HG02623 (cell line): ENCODE results near the gene ATP6V1A.

Experiments used
- ATAC-seq: cut with Tn5 transposase; IDR thresholded peaks from one replicate; pipeline ENCODE4 v1.9.1; 2021; ENCODE audit warnings: moderate library complexity; ENCODE audit not compliant: unreplicated experiment

Gene ATP6V1A

DNA sequence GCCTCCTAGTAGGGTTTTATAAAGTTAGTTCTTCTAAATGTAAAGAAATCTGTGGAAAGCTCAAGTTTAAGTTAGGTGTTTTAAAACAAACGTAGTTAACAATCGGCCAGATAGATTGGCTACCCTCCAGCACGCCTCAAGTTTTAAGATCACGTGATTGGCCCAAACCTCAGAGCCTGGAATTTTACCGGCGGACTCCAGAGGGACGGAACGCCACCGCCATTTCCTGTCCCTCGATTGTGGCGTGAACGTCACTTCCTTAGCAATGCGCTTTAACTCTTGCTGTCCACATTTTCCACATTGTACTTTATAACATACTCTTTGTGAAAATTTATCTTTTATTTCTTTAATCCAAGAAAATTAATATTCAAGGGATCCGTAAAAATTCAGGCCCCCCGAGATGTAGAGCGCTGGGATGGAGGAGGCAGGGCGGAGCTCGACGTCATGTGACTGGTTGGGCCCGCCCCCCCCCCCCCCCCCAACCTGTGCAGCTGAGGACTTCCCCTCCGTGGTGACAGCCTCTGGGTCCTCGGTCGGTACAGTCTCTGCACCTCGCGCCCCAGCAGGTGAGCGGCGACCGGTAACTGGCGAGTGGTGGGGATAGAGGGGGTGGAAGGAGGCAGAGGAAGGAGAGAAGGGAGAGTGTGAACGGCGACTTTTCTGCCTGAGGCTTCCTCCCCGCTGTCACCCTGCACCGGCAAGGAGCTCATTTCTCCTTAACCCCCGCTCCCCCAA lies at the start of gene ATP6V1A:
Gene ATP6V1A, plus strand, starts transcription at position 488 of the 735 bp plus-strand sequence. CDS start 31,719 bp downstream, outside the sequence.
- peak; percentile 32 for ATAC-seq

DNA sequence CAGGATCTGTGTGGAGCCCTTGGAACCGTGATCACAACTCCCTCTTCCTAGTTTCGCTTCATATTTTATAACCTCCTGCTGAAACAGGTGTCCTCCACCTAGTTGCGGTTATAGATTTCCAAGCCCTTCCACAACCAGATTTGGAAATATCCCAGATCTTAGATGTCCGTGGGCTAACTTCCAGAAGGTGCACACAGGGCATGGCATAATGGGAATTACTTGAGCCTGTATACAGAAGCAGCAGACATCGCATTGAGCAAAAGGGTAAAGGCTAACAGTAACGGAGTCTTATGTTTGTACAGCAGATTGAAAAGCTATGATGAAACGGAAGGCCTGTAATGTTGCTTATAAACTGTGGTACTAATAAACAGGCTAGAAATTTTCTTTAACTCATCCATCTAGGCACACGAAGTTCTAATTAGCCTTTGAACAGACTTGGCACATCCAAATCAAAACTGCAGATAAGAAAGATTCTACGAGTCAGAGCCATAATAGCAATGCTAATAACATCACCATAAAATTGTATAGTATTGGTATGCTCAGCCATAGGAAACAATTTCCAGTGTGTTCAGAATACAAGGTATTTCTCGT lies 49.2 kb upstream of the ATP6V1A start:
- ATAC-seq, result no peak

DNA sequence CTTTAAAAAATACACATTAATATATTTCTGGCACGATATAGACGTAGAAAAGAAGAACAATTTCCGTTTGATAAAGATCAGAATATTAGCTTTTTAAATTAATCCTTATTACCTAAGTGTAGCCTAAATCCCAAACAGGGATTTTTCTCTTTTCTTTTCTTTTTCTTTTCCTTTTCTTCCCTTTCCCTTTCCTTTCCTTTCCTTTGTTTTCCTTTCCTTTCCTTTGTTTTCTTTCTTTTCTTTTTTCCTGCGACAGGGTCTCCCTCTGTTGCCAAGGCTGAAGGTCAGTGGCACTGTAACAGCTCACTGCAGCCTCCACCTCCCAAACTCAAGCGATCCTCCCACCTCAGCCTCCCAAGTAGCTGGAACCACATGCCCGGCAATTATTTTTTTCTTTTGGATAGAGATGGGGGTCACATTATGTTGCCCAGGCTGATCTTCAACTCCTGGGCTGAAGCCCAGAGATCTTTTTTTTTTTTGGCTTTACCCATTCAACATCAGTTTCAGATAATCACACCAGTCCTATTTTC lies 48.6 kb upstream of the ATP6V1A start:
- ATAC-seq, result no peak

DNA sequence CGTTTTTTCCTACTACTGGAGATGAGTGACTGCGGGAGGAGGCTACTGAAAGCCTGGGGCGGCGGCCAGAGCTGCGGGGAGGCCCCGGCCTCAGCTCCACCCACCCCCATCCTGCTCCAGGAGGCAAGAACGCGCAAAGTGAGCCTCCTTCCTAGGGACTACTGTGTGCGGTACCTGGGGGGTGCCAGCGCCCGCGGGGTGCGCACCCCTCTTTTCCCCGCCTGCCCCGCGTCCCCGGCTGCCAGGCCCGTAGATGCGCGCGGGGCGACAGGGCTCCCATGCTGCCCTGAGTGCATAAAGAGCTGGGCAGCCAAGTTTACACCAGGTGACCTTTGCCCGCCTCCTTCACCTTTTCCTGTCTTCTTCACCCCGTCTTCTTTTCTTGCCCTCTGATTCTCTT lies 47.9 kb upstream of the ATP6V1A start:
- no peak for ATAC-seq

DNA sequence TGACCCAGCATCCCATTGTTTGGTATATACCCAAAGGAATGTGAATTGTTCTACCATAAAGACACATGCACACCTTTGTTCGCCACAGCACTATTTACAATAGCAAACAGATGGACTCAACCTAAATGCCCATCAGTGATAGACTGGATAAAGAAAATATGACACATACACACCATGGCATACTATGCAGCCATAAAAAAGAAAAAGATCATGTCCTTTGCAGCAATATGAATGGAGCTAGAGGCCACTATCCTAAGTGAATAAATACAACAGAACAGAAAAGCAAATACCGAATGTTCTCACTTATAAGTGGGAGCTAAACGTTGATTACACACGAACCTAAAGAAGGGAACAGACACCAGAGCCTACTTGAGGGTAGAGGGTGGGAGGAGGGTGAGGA lies 39.0 kb upstream of the ATP6V1A start:
- no peak for ATAC-seq

DNA sequence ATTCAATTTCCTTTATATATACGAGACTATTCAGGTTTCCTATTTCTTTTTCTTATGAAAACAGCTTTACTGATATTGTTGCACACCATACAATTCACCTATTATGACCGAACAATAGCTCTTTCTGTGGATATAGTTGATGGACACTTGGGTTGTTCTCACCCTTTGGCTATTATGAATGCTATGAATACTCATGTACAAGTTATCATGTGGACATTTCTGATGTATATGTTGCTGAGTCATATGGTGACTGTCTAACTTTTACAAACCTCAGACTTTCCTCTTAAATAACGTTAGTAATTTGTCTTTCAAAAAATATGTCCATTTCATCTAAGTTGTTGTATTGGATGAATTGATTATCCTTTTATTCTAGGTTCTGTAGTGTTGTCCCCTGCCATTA lies 34.7 kb upstream of the ATP6V1A start:
- no peak for ATAC-seq

DNA sequence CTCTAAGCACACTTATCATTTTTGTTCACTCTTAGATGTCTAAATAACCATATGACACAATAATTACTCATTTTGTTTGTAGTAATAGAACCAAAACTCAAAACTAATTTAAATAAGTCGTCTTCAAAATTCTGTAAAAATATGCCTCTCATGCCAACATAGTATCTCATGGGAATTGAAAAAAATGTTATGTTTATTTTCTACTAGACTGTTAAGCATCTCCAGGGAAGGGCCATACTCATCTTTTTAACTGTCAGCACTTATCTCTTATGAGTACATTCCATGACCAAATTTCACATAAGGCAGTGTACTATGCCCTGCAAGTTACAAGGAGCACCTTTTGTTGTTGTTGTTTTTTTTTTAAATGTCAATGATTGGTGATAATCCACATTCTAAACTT lies 32.1 kb upstream of the ATP6V1A start:
- ATAC-seq, result no peak

DNA sequence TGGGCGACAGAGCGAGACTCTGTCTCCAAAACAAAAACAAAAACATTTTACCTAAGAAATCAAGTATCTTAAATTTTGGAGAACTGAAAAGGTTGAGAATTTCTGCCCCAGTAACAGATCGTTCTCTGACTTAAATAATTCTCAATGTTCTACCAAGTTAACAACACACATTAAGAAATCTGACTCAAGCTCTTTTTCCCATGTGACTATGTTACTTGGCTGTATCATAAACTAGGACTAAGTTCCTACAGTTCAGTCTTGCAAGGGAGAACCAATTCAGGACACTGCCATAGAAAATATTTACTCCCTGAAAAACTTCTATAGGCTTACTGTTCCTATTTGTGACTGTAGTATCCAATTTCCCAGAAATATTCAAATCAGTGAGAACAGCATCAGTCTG lies 29.5 kb upstream of the ATP6V1A start:
- ATAC-seq, result no peak

DNA sequence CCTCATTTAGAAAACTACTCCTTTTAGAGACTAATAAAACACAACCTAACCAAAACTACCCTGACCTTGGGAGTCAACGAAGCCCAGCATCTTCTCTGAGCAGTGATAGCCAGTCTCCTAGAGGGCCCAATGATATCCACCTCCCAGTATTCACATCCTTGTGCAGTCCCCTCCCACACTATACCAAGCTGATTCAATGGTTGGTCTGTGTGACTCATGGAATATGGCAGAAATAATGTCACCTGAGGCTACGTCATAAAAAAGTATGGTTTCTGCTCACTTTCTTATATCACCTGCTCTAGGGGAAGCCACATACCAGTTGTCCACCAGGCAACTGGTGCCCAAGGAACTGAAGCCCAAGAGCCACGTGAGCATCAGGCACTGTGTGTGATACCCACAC lies 29.0 kb upstream of the ATP6V1A start:
- no peak for ATAC-seq

DNA sequence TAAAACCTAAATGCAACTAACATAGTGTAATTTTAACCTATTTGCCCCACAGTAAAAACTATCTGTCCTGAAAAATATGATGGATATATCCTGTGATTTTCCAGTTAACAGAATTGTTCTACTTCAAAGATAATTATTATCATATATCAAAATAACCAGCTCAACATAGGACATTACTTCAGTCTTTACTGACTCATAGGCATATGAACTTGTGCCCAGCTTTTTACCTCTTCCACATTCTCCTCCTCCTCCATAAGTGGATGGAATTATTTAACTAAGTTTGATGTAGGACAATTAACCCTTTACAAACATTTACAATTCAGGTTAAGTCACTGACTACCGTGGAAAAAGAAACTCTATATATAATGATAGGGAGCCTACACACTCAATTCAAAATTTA lies 27.5 kb upstream of the ATP6V1A start:
- no peak for ATAC-seq

DNA sequence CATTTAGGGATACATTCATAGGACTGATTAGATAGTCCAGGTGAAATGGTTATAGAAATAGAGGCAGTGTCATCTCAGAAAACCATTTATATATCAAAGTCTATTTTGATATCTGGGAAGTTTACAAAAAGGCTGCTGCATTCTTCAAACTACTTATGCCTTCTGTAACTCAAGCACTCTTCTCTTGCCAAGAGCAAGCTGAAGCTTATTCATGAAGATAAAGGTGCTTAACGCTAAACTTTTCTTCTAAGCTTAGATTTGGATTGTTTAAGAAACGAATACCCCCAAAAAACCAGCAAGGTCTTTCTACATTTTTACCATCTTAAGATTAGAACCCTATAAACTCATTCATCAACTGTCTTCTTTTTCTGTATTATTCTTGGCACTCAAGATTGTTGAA lies 27.1 kb upstream of the ATP6V1A start:
- no peak for ATAC-seq

DNA sequence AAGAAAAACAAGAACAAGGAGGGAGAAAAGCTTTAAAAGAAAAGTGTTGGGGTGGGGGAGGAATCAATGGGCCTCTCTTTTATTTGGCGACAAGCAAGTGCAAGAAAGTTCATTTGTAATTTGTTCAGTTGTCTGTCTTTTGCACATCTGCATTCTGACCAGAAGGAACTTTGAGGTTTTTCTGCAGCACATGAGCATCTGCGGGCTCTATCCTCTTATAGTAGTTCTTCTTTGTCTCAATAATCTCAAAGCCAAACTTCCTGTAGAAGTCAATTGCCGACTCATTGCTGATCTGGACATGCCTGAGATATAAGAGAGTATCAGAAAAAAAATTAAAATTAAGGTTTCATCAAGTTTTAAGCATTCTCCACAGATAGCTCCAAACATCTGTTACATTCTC lies 25.2 kb upstream of the ATP6V1A start:
- no peak for ATAC-seq

DNA sequence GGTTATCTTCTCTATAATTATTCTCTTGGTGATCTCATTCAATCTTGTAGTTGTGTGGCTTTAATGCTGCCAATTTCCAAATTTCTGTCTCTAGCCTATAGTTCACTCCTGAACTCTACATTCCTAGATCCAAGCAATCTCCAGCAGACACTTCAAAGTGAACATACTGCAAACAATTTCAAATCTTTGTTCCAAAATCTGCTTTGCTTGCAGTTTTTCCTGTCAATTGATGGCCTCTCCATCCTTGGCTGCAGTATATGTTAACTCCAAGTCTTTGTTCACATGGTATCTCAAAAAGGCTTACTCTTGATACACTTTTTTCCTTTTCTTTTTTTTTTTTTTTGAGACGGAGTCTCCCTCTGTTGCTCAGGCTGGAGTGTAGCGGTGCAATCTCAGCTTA lies 18.2 kb upstream of the ATP6V1A start:
- no peak for ATAC-seq

DNA sequence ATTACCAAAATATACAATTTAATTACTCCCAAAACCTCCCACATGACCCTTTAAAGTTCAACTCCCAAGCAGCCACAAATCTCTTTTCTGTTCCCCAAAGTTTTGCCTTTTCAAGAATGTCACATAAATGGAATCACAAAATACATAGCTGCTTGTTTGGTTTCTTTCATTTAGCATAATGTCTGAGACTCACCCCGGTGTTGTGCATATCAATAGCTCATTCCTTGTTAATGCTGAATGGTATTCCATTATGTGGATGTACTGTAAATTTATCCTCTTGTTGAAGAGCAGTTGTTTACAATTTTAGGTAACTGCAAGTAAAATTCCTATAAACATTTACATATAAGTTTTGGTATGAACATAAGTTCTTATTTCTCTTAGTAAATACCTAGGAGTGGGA lies 16.3 kb upstream of the ATP6V1A start:
- no peak for ATAC-seq

DNA sequence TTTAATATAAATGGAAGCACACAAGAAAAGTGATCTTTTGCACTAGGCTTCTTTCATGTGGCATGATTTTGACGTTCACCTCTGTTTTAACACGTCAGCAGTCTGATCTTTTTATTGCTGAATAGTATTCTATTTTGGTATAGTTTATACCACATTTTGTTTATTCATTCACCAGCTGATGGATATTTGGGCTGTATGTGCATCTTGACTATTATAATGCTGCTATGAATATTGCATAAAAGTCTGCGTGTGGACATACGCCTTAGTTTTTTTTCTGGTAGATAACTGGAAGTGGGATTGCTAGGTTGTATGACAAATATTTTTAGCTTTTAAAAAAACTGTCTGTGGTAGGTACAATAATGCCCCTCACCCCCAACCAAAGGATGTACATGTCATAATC lies 15.1 kb upstream of the ATP6V1A start:
- ATAC-seq, result no peak

DNA sequence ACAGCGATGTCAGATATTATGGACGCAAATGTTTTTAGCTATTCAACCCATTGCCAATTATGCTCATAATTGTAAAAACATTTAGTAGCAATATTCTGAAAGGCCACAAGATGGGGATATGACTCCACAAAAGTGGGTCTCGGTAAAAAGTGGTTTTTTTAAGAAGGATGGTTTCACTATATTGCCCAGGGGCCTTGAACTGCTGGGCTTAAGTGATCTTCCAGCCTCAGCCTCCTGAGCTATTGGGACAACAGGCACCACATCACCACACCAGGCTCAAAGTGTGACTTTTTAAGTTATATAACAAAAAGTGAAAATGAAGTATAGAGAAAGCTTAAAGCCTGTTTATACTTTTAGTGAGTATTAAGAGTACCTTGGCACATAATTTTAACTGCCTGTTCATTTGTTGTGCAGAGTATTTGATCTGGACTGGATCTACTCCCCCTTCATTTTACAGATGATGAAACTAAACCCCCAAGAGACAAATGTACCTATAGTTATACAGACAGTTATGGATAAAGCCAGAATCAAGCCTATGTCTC lies 10.2 kb upstream of the ATP6V1A start:
- ATAC-seq, result no peak

DNA sequence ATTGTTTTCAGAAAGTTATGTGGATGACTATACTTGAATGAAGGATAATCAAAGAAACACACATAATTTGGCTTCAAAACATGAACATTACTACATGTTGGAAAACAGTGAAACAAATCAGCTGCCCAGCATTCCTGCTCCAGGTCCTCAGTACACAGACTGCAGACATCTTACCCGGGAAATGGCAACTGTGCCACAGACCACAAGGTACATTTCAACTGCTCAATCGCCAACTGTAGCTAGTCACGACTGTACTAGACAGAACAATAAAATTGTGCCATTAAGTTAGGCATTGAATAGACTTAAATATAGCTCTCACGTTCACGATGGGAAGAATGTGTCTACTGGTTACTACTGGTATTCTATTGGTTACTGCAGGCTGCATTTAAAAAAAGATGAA lies 5.7 kb upstream of the ATP6V1A start:
- no peak for ATAC-seq

DNA sequence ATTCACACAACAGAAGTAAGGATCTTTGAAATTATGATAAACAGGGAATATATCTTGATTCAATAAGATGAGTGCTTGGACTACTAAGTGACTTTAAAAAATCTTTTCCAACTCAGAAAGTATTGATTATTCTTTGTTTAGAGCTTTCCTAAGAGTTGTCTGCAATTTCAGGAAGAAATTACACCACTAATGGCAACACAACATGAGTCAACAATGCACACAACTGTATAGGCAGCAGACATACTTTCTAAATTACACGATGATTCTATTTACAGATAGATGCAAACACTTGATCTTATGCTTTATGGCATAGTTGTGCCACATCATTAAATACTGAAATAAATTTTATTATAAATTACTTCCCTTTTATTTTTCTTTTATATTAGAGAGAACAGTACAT lies 5.2 kb upstream of the ATP6V1A start:
- no peak for ATAC-seq

DNA sequence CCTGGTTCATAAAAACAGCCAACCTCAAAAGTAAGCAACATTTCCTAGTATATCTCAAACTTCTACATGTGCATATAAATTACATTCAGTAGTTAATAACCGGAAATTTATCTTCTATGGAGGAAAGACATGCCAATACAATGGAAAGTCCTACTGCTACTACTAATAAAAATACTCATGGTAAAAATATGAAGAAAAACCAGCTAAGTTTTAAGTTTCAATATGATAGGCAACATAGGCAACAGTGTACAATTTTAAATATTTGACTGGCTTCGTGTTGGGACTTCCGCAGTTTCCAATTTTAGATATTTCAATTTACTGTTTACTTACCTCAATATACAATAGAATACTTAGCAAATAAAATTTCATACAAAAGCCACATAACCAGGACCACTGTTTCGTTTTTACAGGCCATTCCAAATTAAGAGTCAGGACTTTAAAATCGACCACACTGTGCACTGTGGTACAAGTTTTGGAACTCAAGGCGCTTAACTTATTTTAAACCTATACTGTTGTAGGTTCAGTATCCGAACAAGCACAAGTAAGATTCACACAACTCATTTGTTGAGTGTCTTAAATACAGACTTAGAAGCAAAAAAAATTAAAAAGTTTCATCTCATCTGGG lies 3.7 kb upstream of the ATP6V1A start:
- ATAC-seq, result no peak

DNA sequence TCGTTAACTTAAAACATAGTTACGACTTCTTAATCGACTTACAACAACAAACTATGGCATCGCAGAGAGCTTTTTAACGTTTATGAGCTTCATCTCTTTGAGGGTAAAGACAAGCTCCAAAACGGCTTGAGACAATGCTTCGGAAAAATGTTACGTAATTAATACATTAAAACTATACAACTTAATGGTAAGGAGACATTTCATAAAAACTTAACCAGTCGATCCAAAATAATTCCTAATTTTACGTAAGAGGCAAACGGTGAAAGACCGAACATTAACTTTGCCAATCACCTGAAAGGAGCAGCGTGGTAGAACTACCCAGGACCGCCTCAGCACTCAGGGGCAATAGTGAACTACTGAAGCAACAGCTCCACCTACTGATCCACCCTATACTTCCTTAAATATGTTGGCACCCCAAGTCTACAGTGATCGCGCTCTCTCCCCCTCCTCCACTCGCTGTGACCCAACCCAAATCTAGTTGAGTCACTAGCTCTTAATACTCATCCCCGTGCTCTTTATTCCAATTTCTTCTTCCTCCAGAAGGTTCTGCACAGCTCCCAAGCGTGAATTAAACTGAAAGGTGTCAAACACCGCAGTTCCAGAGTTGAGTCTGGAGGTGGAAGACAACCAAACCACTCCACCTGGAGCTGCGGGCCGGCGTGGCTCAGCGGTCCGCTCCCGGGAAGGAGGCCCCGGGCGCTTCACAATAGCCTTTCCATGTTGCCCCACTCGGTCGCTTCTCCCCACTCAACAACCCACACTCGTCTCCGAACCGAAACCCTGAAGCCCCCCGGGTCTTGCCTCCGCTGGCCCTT lies 1.7 kb upstream of the ATP6V1A start:
- ATAC-seq, result peak; percentile 55
